Activated CD4-positive, CD25-positive, alpha-beta regulatory T cell treated with anti-CD3 and anti-CD28 coated beads, Interleukin-2, amount 50 U/mL, for 16 hours (primary cell): ENCODE measurements around the gene ELMO1.

Experiments used
- DNase-seq: peaks from one replicate; pipeline ENCODE4 v3.0.0-alpha.2; 2020; ENCODE audit warnings: low read depth, low spot score

The ELMO1 gene

DNA sequence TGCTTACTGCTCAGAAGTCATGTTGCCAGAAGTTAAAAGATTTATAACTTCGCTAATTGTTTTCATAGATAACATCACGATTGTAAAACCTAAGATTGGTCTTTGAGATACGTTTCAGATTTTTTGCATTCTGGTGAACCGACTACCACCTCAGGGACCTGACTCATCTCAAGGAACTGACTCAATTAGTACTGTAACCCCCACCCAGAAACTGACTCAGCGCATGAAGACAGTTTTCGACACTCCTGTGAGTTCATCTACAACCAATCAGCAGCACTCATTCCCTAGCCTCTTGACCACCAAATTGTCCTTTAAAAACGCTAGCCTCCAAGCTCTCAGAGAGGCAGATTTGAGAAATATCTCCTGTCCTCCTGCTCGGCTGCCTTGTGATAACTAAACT, 72.3 kb downstream of the ELMO1 start:
- DNase-seq, result no peak

DNA sequence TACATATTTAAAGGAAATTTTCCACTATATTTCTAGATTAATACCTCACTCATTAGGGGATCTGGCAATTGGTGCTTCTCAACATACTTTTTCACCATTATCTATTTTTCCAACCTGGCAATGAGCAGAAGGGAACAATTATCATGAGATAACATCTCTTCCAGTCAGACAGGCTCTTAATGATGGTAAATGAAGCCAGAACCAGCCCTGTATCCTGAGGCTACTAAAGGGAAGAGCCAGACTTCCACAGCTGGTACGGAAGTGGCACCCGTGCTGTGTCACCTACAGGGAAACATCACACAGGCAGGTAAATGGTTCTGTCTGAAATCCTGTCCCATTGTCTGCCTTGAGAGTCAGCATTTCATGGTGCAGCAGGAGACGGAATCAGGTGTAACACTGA, 75.9 kb downstream of the ELMO1 start:
- DNase-seq, result no peak

DNA sequence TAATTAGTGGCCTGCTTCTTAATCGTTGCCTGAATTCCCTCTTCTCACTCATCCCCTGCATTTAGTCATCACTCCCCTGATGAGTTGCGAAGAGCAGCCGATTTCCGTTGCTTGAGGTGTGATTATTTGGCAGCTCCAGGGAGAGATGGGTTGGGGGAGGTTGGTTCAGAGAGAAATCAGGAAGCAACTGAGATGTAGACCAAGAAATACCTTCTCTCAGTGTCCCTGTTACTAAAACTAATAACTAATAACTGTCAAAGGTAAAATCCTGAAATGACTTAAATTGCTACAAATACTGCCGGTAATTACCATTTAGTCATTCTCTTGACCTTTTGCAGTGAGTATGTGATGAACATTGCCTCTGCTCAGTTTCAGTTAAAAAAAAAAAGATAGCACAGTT, 76.9 kb downstream of the ELMO1 start:
- DNase-seq, result no peak

DNA sequence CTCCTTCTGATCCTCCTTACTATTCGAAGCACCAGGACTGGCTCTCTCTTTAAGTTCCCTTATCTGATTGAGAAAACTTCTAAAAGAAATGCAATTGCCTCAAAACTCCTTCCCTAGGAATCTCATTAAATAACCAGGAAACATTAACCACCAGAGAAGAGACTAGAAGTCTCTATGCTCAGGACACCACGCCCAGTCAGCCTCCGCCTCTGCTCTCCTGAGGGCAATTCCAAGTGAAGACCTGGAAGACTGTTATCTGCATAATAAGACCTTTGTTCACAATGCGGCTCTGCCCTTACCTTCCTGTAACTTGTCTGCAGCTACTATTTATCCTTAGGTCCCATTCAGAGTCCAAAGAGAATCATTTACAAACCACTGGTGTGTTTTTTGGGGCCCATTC, 78.8 kb downstream of the ELMO1 start:
- DNase-seq, result no peak

DNA sequence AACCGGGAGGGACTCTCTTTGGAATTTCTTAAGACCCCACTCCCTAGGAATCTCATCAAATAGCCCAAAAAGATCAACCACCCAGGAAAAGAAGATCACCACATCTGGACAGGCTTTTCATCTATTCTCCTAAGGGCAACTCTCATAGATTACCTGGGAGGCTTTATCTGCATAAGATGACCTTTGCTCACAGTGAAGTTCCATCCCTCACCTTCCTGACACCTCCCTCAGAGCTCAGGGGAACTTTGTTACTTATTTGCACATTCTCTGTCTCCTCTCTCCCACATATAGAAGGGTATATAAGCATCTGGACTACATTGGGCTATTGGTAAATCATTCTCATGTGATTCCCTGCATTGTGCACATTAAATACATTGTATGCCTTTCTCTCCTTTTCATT, 80.1 kb downstream of the ELMO1 start:
- DNase-seq, result no peak

DNA sequence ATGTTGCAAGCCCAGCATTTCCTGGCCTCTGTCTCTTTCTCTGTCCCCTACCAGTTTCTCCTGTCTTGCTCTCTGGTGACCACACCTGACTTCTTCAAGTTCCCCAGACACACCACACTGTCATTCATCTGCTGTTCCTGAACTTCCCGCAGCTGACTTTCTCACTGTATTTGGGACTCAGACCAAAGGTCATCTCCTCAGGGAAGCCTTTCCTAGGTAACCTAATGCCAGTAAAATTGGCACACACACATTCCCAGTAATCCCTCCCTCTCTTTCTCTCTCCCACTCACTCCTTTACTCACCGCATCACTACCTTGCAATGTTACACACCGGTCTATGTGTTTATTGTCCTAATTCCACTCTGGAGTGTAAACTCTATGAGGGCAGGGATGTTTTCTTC, 81.7 kb downstream of the ELMO1 start:
- DNase-seq, result no peak

DNA sequence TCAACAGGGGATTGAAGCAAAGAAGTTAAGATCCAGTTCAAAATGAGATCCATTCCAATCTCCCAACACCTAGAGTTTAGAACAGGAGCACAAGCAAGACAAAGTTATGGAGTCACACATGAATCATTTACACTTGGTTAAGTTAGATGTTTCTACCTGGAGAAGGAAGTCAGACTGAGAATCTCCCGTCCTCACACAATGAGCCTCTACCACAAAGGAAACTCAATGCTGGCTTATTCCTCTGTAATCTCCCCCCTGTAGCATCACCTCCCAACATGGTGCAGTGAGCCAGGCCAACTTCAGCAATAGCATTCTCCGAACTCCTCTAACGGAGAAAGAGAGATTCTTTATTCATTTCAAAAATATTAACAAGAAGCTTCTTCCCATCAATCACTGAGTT, 82.2 kb downstream of the ELMO1 start:
- DNase-seq, result no peak

DNA sequence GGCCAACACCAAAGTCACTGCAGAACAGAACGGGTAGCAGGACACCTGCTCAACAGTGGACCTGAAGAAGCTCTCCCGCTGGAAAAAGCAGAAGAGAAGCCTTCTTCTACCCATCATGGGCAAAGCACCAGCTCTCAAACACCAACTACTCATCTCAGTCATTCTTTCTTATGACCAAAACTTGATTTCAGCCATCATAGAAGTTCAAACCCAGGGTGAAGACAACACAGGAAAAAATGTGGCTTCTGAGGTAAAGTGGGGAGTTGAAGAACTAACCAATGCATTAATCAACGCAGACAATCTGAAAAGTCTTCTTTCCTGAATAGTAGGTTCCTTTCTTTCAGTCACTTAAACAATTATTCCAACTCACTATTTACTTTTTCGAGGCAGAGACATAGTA, 83.3 kb downstream of the ELMO1 start:
- no peak for DNase-seq

DNA sequence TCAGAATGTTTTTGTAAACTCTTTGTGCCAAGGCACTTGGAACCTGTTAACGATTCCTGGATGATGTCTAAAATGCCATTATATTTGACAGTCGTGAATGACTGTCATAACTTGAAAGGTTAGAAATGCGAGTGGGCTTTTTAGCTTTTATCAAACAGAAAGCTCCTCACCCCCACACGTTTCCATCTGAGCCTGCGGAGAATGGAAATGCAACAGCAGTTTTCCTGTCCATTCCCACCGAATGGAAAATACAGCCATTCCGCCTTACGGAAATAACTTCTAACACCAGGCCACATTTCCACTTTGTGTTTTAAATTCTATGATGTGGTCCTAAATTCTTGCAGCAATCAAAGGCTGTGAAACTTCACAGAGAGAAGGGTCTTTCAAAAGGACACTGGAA, 83.8 kb downstream of the ELMO1 start:
- DNase-seq, result no peak

DNA sequence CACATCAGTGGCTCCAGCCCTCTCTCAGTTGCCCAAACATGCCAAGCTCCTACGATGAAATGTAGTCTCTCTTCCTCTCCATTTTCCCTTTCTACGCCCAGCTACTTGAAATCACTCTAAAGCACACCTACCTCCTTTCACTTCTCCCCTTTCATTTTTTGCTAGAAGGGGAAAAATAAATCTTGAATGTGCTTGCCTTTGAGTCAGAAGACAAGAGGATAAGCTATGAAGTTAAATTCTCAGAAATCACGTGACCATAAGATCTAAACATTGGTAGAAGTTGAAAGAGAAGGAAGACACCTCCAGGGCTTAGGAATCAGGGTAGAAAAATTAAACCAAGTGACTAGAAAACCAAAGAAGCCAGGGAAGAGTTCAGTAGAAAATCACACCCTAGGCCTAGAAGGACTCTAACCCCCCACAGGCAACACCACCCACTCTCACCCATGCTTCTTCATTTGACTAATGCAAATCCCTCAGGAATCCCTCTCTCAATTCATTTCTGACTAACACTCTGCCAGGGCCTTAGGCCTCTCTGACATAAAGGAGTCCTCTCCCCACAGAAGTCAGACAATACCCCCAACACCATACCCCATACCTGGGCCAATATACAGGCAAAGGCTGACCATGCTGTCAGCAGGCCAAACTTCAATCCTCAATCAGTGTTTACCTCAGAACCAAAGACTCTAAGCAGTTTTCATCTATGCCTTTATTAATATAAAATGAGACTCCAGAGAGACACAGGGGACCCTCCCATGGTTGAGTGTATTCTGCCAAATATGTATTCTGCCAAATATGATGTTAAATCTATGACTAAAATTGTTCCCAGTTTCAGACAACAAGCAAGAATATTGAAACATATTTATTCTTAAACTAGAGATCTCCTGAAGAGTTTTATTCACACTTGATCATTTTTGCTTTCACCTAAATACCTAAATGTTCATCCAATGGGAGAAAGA, 84.8 kb downstream of the ELMO1 start:
- DNase-seq, result no peak

DNA sequence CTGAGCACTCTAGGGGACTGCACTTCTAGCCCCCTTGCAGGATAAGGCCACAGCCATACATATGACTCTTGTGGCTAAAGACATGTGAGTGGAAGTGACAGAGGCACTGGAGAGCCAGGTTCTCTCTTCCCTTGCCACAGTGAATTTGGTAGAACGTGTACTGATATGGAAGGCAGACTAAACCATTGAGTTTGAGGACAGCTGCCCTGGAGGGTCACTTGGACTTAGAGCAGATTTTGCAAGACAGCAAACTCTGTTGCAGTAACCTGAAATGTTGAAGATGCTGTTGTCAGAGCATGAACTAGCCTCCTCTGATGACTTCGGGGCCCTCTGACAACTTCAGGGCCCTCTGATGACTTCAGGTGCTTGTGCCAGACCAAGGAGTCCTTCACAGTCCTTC, 85.9 kb downstream of the ELMO1 start:
- DNase-seq, result no peak

DNA sequence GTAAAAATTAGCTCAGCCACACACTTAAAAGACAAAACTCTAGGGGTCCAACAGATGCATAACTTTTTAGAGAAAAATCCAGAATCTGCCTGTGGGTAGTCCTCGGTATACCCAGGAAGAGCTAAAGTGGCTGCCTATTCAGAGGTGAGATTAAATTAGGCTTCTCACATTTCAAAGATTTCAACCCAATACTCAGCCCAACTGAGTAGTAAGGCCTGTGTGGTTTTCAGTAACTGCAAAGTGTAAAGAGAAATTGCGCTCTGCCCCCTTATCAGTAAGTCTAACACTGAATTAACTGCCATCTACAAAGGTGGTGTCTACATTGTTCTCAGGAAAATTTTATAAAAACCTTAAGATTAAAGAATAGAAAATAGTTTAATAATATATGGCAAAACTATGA, 88.2 kb downstream of the ELMO1 start:
- no peak for DNase-seq

DNA sequence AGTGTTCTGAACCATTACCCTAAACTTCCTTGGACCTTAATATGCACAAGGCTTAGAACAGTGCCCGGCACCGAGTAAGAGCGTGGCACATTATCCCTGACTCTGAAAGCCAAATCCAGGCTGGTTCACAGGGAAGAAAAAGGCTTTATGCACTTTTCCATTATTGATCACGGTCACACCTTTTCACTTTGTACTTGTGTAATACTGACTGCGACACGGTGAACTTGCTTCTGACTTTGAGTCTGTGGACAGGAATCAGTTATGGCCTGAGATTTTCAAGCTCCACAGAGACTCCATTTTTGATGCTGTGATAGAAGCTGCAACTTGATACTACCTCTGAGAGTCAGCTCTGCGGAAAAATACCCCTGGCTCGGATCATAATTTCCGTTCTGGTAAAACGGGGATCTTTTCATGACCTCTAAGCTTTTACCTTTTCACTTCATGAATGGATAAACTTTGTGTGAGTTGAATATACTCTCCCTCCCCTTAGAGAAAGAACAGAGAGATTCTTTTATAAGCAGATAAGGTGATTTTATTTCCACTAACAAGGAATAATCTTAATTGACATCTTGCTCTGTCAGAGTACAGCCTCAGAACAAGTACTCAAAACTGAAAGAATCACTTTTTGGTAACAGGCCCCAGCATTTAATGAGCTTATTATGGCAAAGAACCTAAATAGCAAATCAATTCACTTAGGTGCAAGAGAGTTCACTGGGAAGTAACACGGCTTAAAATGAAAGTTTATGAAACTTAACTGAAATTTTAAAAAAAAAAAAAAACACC, 88.8 kb downstream of the ELMO1 start:
- DNase-seq, result no peak

DNA sequence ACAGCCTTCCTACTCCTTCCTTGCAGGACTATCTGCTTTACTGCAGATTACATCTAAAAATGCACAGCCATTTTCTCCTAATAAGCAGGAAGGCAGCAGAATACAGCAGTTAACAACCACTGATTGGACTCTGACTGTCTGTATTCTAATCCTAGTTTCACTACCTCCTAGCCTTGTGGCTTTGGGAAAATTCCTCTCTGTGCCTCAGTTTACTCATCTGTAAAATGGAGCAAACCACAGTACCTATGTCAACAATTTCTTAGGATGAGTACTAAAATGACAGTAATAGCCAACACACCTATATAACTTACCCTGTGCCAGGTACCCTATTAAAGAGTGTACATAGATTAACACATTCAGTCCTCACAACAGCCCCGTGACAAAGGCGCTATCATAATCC, 89.5 kb downstream of the ELMO1 start:
- DNase-seq, result no peak

DNA sequence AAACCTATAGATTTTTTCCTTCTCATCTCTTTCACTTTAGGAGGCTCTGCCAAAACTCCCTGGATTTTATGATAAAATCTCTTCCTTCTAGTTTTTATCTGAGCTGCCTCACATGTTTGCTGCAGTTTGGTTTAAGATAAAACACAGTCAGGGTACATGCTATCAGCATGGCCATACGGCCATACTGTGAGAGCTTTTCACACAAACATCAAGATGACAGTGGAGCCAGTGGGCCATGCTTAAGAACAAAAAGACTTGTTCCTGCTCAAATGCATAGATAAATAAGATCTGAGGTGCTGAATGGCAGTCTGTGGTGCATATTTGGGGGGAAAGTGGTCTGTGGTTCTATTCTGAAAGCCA, 91.0 kb downstream of the ELMO1 start:
- no peak for DNase-seq

DNA sequence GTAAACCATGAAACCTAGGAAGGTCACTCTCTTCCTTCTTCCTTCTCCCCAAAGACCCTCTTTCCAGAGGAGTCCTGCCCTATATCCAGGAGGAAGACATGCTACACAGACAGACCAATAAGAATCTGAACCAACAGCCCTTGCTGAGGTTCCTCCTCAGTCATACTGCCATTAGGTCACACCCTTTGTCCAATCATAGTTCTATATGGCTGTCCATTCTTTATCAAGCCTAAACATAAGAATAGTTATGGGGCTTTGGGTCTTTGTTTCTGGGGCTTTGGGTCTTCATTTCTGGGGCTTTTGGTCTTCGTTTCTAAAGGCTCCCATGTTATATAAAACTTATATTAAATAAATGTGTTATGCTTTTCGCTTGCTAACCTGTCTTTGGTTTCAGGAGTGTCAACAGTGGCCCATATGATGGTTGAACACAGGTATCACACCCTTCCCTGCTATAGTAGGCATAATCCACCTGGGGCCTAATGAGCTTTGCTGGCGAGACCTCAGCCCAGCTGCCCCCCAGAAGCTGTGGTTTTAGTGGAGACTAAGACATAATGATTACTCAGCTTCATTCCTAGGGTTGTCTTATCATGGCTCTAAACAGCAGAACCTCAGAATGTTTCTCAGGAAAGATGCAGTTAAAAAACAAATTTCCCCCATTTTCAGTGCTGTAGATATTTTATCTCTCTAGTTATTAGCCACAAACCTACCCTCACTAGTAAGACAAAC, 91.6 kb downstream of the ELMO1 start:
- no peak for DNase-seq

DNA sequence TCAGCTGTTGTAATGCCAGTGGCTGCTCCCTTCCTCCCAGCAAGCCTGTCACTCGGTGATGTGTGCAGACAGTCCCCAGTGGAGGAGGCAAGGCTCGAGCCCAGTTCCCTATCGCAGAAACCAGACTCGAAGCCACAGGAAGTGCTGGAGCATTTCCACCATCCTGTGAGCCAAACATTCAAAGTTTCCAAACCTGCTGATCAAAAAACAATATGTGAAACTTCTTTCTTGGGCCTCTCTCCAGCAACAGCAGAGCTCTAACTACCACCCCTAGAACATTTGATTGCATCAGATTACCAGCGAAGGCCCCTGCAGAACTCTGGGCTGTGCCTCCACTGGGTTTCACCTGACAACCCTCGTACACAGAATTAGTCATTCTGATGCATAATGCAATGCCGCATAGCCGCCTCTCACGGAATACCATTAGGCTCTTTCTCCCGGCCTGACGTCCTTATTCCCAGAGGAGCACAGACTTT, 94.0 kb downstream of the ELMO1 start:
- peak; percentile 17 for DNase-seq

DNA sequence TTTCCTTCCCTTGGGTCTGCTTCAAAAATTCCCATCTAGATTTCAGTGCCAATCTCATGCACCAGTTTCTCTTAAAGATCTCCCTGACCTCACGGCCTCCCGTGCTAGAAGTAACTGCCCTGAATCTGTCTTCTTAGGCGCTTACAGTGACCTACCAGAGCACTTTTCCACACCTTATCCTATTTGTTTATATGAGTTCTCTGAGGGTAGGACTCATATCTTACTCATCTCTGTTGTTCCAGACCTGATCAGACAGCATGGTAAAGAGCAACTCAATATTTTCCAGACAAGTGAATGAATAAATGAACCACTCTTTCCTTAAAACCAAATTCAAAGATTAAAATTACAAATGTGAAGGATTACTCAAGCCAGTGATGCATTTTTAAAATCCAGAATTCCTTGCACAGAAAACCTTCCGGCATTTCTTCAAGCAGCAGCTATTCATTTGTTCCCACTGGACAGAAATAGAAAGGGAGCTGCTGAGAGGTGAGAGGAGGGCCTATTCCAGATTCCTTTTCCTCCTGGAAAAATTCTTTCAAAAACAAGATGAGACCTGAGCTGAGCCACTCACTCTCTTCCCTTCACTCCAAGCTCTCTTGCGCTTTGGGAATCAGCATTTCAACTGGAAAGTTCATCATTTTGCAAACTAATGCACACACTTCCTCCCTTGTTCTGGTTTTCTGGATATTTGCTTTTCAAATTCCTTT, 94.6 kb downstream of the ELMO1 start:
- DNase-seq, result no peak

DNA sequence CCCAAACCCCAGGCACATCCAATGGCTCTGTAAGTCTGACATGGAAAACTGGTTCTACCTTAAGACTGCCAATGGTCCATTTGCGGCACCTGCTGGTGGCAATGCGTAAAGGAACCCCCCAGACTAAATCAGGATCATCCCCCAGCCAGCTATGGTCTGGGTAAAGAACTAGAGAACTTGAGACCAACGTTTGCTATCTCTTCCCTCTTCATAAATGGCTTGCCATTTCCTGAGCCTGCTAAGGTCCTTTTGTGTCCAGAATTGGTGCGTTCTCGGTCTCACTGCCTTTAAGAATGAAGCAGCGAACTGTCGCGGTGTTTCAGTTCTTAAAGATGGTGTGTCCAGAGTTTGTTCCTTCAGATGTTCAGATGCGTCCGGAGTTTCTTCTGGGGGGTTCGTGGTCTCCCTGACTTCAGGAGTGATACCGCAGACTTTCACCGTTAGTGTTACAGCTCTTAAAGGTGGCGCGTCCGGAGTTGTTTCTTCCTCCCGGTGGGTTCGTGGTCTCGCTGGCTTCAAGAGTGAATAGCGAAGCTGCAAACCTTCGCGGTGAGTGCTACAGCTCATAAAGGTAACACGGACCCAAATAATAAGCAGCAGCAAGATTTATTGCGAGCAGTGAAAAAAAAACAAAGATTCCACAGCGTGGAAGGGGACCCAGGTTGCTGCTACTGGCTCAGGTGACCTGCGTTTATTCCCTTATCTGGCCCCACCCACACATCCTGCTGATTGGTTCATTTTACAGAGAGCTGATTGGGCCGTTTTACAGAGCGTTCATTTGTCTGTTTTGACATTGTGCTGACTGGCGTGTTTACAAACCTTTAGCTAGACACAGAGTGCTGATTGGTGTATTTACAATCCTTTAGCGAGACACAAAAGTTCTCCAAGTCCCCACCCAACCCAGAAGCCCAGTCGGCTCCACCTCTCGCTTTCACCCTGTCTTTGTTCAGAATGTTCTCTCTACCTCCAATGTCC, 95.4 kb downstream of the ELMO1 start:
- DNase-seq, result peak; percentile 66

DNA sequence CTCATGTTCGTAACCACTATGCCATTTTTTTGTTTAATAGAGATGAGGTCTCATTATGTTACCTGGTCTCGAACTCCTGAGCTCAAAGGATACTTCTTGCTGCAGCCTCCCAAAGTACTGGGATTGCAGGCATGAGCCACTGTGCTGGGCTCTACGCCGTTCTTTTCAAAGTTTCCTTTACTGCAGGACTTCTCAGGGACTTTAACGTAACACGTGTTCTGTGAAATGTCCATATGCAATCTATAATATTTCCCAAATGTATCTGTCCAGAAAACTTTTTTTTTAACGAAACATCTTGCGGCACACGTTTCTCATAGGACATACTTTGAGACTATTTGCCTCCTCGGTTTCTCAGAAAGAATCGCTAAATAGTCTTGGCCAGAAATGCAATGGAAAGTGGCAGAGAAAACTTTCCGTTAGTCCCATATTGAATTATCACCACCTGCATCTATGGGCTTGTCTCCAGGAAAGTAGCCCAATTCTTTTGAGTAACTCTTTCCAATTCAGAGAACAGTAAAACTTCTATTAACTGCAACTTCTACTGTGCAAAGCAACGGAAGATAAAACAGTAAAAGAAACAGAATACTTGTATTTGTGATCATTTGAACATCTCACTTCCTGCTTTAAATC, 96.3 kb downstream of the ELMO1 start:
- DNase-seq, result no peak
